ENCODE measurements around the gene CHI3L2.

DNA sequence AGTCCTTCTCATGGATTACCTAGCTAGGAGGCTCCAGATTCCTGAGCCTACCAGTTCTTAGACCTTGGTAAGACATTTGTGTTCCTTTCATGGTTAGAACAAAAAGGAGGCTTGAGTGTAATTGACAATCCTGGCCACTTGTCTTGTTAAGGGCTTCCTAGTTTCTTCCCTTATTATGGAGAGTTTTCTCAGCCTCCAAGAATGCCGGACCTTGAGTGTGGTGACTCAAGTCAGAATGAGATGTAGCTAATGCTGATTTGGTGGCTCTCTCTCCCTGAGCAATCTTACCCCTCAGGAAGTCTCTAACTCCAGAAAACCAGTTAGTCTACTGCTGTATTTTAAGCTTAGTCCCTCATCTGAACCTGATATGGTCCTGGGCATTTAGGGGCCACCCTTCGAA, 14.3 kb downstream of the CHI3L2 start:
- TF ChIP-seq, protein P1, sequence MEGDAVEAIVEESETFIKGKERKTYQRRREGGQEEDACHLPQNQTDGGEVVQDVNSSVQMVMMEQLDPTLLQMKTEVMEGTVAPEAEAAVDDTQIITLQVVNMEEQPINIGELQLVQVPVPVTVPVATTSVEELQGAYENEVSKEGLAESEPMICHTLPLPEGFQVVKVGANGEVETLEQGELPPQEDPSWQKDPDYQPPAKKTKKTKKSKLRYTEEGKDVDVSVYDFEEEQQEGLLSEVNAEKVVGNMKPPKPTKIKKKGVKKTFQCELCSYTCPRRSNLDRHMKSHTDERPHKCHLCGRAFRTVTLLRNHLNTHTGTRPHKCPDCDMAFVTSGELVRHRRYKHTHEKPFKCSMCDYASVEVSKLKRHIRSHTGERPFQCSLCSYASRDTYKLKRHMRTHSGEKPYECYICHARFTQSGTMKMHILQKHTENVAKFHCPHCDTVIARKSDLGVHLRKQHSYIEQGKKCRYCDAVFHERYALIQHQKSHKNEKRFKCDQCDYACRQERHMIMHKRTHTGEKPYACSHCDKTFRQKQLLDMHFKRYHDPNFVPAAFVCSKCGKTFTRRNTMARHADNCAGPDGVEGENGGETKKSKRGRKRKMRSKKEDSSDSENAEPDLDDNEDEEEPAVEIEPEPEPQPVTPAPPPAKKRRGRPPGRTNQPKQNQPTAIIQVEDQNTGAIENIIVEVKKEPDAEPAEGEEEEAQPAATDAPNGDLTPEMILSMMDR (IDR thresholded peaks at IDR 0.05), result no peak
- TF ChIP-seq POLR2AphosphoS5 (IDR thresholded peaks at IDR 0.05) (no peak), POLR2A (IDR thresholded peaks at IDR 0.05) (no peak)
